OCI-LY7 (cell line): ENCODE data around the gene USP25.

Source experiments
- EZH2phosphoT487 ChIP-seq: fragments of 200-600 bp; sonication (generic); IDR thresholded peaks from 2 replicates; pipeline ENCODE4 v1.6.1; 2018; ENCODE audit warnings: low read depth, borderline replicate concordance, mild to moderate bottlenecking, mixed run types, antibody characterized with exemption, low read length, moderate library complexity, mixed read lengths
- TF ChIP-seq, protein P1 (sequence below): fragments of 200-600 bp; sonication (generic); conservative IDR thresholded peaks from 2 replicates; pipeline ENCODE4 v1.5.1; 2014; ENCODE audit warnings: mild to moderate bottlenecking, antibody characterized with exemption, low read length, moderate library complexity, mixed read lengths

DNA sequence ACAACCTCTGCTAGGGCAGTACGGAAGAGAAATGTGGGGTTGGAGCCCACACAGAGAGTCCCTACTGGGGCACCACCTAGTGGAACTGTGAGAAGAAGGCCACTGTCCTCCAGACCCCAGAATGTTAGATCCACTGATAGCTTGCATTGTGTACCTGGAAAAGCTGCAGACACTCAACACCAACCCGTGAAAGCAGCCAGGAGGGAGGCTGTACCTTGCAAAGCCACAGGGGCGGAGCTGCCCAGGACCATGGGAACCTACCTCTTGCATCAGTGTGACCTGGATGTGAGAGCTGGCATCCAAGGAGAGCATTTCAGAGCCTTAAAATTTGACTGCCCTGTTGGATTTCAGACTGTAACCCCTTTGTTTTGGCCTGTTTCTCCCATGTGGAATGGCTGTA, 85.5 kb downstream of the USP25 start:
- TF ChIP-seq, protein P1, sequence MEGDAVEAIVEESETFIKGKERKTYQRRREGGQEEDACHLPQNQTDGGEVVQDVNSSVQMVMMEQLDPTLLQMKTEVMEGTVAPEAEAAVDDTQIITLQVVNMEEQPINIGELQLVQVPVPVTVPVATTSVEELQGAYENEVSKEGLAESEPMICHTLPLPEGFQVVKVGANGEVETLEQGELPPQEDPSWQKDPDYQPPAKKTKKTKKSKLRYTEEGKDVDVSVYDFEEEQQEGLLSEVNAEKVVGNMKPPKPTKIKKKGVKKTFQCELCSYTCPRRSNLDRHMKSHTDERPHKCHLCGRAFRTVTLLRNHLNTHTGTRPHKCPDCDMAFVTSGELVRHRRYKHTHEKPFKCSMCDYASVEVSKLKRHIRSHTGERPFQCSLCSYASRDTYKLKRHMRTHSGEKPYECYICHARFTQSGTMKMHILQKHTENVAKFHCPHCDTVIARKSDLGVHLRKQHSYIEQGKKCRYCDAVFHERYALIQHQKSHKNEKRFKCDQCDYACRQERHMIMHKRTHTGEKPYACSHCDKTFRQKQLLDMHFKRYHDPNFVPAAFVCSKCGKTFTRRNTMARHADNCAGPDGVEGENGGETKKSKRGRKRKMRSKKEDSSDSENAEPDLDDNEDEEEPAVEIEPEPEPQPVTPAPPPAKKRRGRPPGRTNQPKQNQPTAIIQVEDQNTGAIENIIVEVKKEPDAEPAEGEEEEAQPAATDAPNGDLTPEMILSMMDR, result no peak
- TF ChIP-seq EZH2phosphoT487, result no peak
